Measurements from ENCODE around the gene C2CD3. TPM values are rescaled to one million over a fixed set of nuclear protein-coding genes. Genes with fewer than 3 reads are reported as not detected.

The C2CD3 gene
- total RNA-seq, 4 donors from 2014 or later = 28.2 to 46.9 (median 35.1) TPM

- TF ChIP-seq EP300 (IDR thresholded peaks at IDR 0.05) (no peak), CTCF (IDR thresholded peaks at IDR 0.05) (no peak), POLR2A (IDR thresholded peaks at IDR 0.05) (no peak)
- Histone ChIP-seq H3K36me3 (peaks cover 0 to 30% (median 0%) of the 10 kb centered on the region in 3 donors), H3K9me3 (no peaks in the 10 kb centered on the region), H3K27ac (peak overlapping the region in 2 of 4 donors; percentile 29 to 36), H3K4me1 (peaks cover 0 to 38% (median 0%) of the 10 kb centered on the region in 4 donors), H3K27me3 (no peaks in the 10 kb centered on the region), H3K4me3 (no peak overlapping the region)
- 90 to 91% methylated on average over 6 of the region's 6 CpGs for WGBS, 2 donors
- DNase-seq (ENCODE audit: low spot score in 2 of 2) = no peak
Measured at GRCh38 chr11:74139151-74139918, 31.5 kb downstream of the C2CD3 start.

GRCh38 chr11:74138572-74138971 lies 32.2 kb downstream of the C2CD3 start:
- TF ChIP-seq CTCF (IDR thresholded peaks at IDR 0.05) (no peak), EP300 (IDR thresholded peaks at IDR 0.05) (no peak), POLR2A (IDR thresholded peaks at IDR 0.05) (no peak)
- no peaks in the 10 kb centered on the region for H3K9me3 ChIP-seq
- peak in 1 of 2 donors; percentile 13 for DNase-seq (ENCODE audit: low spot score in 2 of 2)
- no peaks in the 10 kb centered on the region for H3K27me3 ChIP-seq
- H3K4me1 ChIP-seq = peaks cover 0 to 38% (median 0%) of the 10 kb centered on the region in 4 donors
- H3K36me3 ChIP-seq = peaks cover 0 to 38% (median 0%) of the 10 kb centered on the region in 3 donors
- 24 to 29% methylated on average over 2 of the region's 2 CpGs for WGBS, 2 donors
- no peak overlapping the region for H3K4me3 ChIP-seq
- H3K27ac ChIP-seq = peak overlapping the region in 2 of 4 donors; percentile 33 to 59

GRCh38 chr11:74138021-74138420 lies 32.8 kb downstream of the C2CD3 start:
- WGBS, 2 donors = 66 to 80% methylated on average over 2 of the region's 2 CpGs
- DNase-seq (ENCODE audit: low spot score in 2 of 2) = no peak
- Histone ChIP-seq H3K27me3 (no peaks in the 10 kb centered on the region), H3K27ac (peak overlapping the region in 2 of 4 donors; percentile 33 to 59), H3K36me3 (peaks cover 0 to 43% (median 0%) of the 10 kb centered on the region in 3 donors), H3K4me3 (no peak overlapping the region), H3K4me1 (peaks cover 0 to 38% (median 0%) of the 10 kb centered on the region in 4 donors), H3K9me3 (no peaks in the 10 kb centered on the region)
- TF ChIP-seq CTCF (IDR thresholded peaks at IDR 0.05) (no peak), EP300 (IDR thresholded peaks at IDR 0.05) (no peak)

- H3K36me3 ChIP-seq = peaks cover 0 to 71% (median 6%) of the 10 kb centered on the region in 3 donors
- TF ChIP-seq EP300 (IDR thresholded peaks at IDR 0.05) = no peak
- no peak for TF ChIP-seq CTCF (IDR thresholded peaks at IDR 0.05)
- no peak for TF ChIP-seq POLR2A (IDR thresholded peaks at IDR 0.05)
- H3K4me1 ChIP-seq = peaks cover 0 to 18% (median 0%) of the 10 kb centered on the region in 4 donors
- H3K27me3 ChIP-seq = no peaks in the 10 kb centered on the region
- H3K9me3 ChIP-seq = no peaks in the 10 kb centered on the region
- no peak overlapping the region for H3K4me3 ChIP-seq
- 84 to 91% methylated on average over 3 of the region's 3 CpGs for WGBS, 2 donors
- no peak for DNase-seq (ENCODE audit: low spot score in 2 of 2)
- no peak overlapping the region for H3K27ac ChIP-seq
Measured at GRCh38 chr11:74135127-74135840, 35.5 kb downstream of the C2CD3 start.

- 98 to 100% methylated on average over 3 of the region's 3 CpGs for WGBS, 2 donors
- TF ChIP-seq CTCF (IDR thresholded peaks at IDR 0.05) = no peak
- no peak for TF ChIP-seq EP300 (IDR thresholded peaks at IDR 0.05)
- no peak for TF ChIP-seq POLR2A (IDR thresholded peaks at IDR 0.05)
- no peaks in the 10 kb centered on the region for H3K9me3 ChIP-seq
- H3K27ac ChIP-seq = no peak overlapping the region
- H3K4me1 ChIP-seq = peaks cover 0 to 18% (median 0%) of the 10 kb centered on the region in 4 donors
- peaks cover 0 to 74% (median 6%) of the 10 kb centered on the region in 3 donors for H3K36me3 ChIP-seq
- H3K4me3 ChIP-seq = no peak overlapping the region
- DNase-seq (ENCODE audit: low spot score in 2 of 2) = no peak
- H3K27me3 ChIP-seq = no peaks in the 10 kb centered on the region
Measured at GRCh38 chr11:74134661-74135060, 36.1 kb downstream of the C2CD3 start.

Measured in tibial nerve (tissue), 4 donors.